Ascending aorta (tissue), 2 donors: ENCODE data around the gene CRCP. TPM values are rescaled to one million over a fixed set of nuclear protein-coding genes. Genes with fewer than 3 reads are reported as not detected.
"Not testable (repeated sequence)": the region's sequence is repeated elsewhere in the genome, so short reads cannot be mapped to it uniquely, and the experiment has no call there.

Experiments
- DNase-seq, 2 donors: peaks; one replicate each; pipeline ENCODE4 v3.0.0-alpha.2; 2019; ENCODE audit warnings: low spot score in 2 of 2
- H3K27ac ChIP-seq, 2 donors: fragments of 200-600 bp; sonication (generic); one replicate each; pipeline ENCODE4 v1.5.1; 2016 to 2017; ENCODE audit warnings: mild to moderate bottlenecking in 1 of 2
- H3K27me3 ChIP-seq: fragments of 200-600 bp; sonication (generic); one replicate; pipeline ENCODE4 v1.5.1; 2017
- H3K36me3 ChIP-seq, 2 donors: fragments of 200-600 bp; sonication (generic); one replicate each; pipeline ENCODE4 v1.5.1; 2016
- H3K4me1 ChIP-seq, 2 donors: fragments of 200-600 bp; sonication (generic); one replicate each; pipeline ENCODE4 v1.5.1; 2016 to 2017; ENCODE audit warnings: mild to moderate bottlenecking in 1 of 2
- H3K4me3 ChIP-seq, 2 donors: fragments of 200-600 bp; sonication (generic); one replicate each; pipeline ENCODE4 v1.5.1; 2016 to 2017; ENCODE audit warnings: mild to moderate bottlenecking in 1 of 2
- H3K9me3 ChIP-seq, 2 donors: fragments of 200-600 bp; sonication (generic); one replicate each; pipeline ENCODE4 v1.5.1; 2016
- CTCF ChIP-seq, 3 experiments: fragments of 200-600 bp in 2 of 3; fragments of 450-650 bp in 1 of 3; sonication (generic) in 2 of 3; IDR thresholded peaks; one replicate each; pipeline ENCODE4 v1.5.1; 2016 to 2019; ENCODE audit warnings: antibody characterized with exemption in 3 of 3, mild to moderate bottlenecking in 1 of 3, moderate library complexity in 1 of 3
- intact Hi-C: fragments of 100-400 bp; cut with DNase I; formaldehyde crosslinking; loops from one replicate; pipeline ENCODE4 v1.15.1; 2023
- total RNA-seq: library from RNA; depleted of rRNA; stranded (reverse); fragments of >200 nt; gene quantifications from one replicate; pipeline ENCODE4 v1.1.0, GENCODE V29; 2016

CRCP gene
- total RNA-seq, 1 donor from 2014 or later: 129 TPM

DNA sequence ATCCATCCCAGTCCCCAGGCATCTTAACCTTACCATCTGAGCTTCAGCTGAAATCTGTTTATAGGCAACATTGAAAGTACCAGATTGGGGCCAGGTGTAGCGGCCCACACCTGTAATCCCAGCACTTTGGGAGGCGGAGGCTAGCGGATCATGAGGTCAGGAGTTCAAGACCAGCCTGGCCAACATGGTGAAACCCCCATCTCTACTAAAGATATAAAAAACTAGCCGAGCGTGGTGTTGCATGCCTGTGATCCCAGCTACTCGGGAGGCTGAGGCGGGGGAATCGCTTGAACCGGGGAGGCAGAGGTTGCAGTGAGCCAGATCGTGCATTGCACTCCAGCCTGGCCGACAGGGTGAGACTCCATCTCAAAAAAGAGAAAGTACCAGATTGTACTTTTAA is 39.0 kb downstream of the CRCP start:
- Histone ChIP-seq H3K27me3 (no peaks in the 10 kb centered on the region), H3K4me3 (no peak overlapping the region), H3K4me1 (peaks cover 8 to 12% of the 10 kb centered on the region in 2 donors), H3K36me3 (peaks cover 40 to 65% of the 10 kb centered on the region in 2 donors), H3K9me3 (no peaks in the 10 kb centered on the region), H3K27ac (no peak overlapping the region)
- no peak for TF ChIP-seq CTCF (IDR thresholded peaks at IDR 0.05)
- intact Hi-C loops: no loop called here
- no peak for DNase-seq

DNA sequence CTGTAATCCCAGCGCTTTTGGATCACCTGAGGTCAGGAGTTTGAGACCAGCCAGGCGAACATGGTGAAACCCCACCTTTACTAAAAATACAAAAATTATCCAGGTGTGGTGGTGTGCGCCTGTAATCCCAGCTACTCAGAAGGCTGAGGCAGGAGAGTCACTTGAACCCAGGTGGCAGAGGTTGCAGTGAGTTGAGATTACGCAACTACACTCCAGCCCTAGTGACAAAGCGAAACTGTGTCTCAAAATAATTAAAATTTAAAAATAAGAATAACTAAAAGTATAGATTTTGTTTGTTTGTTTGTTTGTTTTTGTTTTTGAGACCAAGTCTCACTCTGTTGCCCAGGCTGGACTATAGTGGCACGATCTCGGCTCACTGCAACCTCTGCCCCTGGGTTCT is 41.4 kb downstream of the CRCP start:
- H3K9me3 ChIP-seq, H3K27ac ChIP-seq, H3K4me3 ChIP-seq, intact Hi-C loops, H3K27me3 ChIP-seq, DNase-seq: not testable (repeated sequence)
- H3K36me3 ChIP-seq: peaks cover 45 to 68% of the 10 kb centered on the region in 2 donors
- H3K4me1 ChIP-seq: peaks cover 5 to 12% of the 10 kb centered on the region in 2 donors

GRCh38 chr7:66157060-66157459 is 42.4 kb downstream of the CRCP start:
- intact Hi-C loops: no loop called here
- DNase-seq: no peak
- Histone ChIP-seq H3K27me3 (no peaks in the 10 kb centered on the region), H3K4me1 (peaks cover 1 to 8% of the 10 kb centered on the region in 2 donors), H3K27ac (no peak overlapping the region), H3K4me3 (no peak overlapping the region), H3K9me3 (peaks cover 0 to 6% of the 10 kb centered on the region in 2 donors), H3K36me3 (peaks cover 43 to 68% of the 10 kb centered on the region in 2 donors)
- TF ChIP-seq CTCF (IDR thresholded peaks at IDR 0.05): no peak

DNA sequence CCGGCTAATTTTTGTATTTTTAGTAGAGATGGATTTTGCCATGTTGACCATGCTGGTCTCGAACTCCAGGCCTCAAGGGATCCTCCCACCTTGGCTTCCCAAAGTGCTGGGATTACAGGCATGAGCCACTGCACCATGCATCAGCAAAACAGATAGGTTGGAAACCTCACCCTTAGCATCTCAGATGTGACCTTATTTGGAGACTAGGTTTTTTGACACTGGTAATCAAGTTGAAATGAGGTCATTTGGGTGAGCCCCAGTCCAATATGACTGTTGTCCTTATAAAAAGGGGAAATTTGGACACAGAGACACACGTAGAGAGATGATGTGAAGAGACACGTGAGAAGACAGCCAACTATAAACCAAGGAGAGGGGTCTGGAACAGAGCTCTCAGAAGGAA is 48.0 kb downstream of the CRCP start:
- Histone ChIP-seq H3K36me3 (peaks cover 13 to 15% of the 10 kb centered on the region in 2 donors), H3K9me3 (peaks cover 0 to 6% of the 10 kb centered on the region in 2 donors), H3K27me3 (no peaks in the 10 kb centered on the region), H3K4me3 (no peak overlapping the region), H3K27ac (no peak overlapping the region), H3K4me1 (no peaks in the 10 kb centered on the region)
- DNase-seq: no peak
- no peak for TF ChIP-seq CTCF (IDR thresholded peaks at IDR 0.05)
- intact Hi-C loops: no loop called here

DNA sequence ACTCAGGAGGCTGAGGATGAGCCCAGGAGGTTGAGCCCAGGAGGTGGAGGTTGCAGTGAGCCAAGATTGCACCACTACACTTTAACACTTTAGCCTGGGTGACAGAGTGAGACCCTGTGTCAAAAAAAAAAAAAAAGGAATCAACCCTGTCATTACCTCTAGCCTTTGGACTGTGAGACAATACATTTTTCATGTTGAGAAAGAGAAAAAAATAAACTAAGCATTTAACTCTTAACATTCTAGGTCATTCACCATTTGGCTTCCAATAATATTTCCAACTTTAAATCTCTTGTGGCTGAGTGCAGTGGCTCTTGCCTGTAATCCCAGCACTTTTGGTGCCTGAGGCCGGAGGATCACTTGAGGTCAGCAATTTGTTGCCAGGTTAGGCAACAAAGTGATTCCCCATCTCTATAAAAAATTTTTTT is 48.6 kb downstream of the CRCP start:
- H3K36me3 ChIP-seq: peaks cover 7 to 11% of the 10 kb centered on the region in 2 donors
- H3K27me3 ChIP-seq: no peaks in the 10 kb centered on the region
- H3K4me3 ChIP-seq: no peak overlapping the region
- DNase-seq: no peak
- intact Hi-C loops: no loop called here
- H3K4me1 ChIP-seq: no peaks in the 10 kb centered on the region
- H3K27ac ChIP-seq: no peak overlapping the region
- no peak for TF ChIP-seq CTCF (IDR thresholded peaks at IDR 0.05)
- peaks cover 0 to 6% of the 10 kb centered on the region in 2 donors for H3K9me3 ChIP-seq

GRCh38 chr7:66164356-66164755 is 49.7 kb downstream of the CRCP start:
- TF ChIP-seq CTCF (IDR thresholded peaks at IDR 0.05): no peak
- Histone ChIP-seq H3K4me1 (no peaks in the 10 kb centered on the region), H3K4me3 (no peak overlapping the region), H3K27me3 (no peaks in the 10 kb centered on the region), H3K27ac (no peak overlapping the region), H3K36me3 (peaks cover 0 to 4% of the 10 kb centered on the region in 2 donors), H3K9me3 (peaks cover 0 to 2% of the 10 kb centered on the region in 2 donors)
- intact Hi-C loops: no loop called here
- DNase-seq: no peak
